NCI-H2227 (cell line): ENCODE data around the gene CAMTA2.
"Not testable (repeated sequence)": the region's sequence is repeated elsewhere in the genome, so short reads cannot be mapped to it uniquely, and the experiment has no call there.

ENCODE experiments used
- DNase-seq: peaks from one replicate; lab custom pipeline; 2025; ENCODE audit not compliant: unreplicated experiment; lab: John Stamatoyannopoulos, UW

CAMTA2 gene, protein sequence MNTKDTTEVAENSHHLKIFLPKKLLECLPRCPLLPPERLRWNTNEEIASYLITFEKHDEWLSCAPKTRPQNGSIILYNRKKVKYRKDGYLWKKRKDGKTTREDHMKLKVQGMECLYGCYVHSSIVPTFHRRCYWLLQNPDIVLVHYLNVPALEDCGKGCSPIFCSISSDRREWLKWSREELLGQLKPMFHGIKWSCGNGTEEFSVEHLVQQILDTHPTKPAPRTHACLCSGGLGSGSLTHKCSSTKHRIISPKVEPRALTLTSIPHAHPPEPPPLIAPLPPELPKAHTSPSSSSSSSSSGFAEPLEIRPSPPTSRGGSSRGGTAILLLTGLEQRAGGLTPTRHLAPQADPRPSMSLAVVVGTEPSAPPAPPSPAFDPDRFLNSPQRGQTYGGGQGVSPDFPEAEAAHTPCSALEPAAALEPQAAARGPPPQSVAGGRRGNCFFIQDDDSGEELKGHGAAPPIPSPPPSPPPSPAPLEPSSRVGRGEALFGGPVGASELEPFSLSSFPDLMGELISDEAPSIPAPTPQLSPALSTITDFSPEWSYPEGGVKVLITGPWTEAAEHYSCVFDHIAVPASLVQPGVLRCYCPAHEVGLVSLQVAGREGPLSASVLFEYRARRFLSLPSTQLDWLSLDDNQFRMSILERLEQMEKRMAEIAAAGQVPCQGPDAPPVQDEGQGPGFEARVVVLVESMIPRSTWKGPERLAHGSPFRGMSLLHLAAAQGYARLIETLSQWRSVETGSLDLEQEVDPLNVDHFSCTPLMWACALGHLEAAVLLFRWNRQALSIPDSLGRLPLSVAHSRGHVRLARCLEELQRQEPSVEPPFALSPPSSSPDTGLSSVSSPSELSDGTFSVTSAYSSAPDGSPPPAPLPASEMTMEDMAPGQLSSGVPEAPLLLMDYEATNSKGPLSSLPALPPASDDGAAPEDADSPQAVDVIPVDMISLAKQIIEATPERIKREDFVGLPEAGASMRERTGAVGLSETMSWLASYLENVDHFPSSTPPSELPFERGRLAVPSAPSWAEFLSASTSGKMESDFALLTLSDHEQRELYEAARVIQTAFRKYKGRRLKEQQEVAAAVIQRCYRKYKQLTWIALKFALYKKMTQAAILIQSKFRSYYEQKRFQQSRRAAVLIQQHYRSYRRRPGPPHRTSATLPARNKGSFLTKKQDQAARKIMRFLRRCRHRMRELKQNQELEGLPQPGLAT

DNA sequence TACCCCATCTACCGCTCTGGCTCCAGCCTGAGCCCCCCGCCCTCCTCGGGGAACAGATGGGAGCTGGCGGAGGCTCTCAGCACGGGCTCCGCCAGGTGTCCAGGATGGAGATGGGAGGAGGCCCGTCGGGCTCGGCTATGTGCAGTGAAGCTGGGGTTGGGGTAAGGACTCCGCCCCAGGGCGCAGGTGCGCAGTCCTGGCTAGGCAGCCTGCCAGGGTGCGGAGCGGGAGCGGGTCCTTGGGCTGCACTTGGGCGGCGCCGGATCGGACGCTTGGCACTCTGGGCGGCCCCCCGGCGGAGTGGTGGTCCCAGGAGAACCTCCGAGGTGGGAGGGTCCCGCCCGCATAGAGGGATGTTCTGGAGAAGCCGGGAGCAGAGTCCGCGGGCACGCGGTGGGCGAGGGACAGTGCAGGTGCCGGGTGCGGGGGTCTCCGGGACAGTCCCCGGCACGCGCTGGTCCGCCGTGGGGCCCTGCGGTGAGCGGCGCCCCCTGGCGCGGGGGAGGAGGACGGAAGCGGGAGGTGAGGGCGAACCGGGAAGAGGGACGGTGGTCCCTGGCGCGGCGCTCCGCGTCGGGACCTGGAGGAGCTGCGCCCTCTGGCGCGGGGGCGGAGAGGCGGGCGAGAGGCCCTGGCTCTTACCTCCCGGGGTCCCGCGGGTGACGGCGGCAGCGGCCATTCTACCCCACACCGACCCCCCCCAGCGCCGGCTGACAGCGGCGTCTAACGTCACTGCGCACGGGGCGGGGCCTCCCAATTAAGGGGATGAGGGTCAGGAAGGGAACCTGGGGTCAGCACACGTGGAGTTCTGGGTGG lies at the start of gene CAMTA2:
Gene CAMTA2, minus strand, starts transcription at position 725 of the 816 bp plus-strand sequence. CDS start 1,453 bp downstream, outside the sequence.
- DNase-seq: peak; percentile 72

DNA sequence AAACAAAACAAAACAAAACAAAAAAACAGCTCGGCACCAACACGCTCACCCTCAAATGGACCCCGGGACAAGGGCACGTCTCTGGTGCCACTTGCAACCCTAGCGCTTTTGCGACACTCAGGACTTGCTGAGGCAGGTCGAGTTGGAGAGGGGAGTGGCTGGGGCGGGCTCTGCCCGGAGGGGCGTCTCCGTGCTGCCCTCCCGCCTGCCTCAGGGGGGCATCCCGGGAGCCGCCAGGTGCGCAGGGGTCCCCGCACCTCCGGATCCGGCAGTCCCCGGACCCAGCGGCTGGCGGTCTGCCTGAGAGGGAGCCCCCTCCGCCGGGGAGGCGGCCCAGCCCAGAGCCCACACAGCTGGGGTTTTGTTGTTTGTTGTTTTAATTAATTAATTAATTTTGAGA lies 47.8 kb upstream of the CAMTA2 start, which contains the start of gene SLC52A1:
Gene SLC52A1, minus strand, starts transcription at position 112 of the 400 bp plus-strand sequence. CDS start 820 bp downstream, outside the sequence.
- DNase-seq: peak; percentile 12

DNA sequence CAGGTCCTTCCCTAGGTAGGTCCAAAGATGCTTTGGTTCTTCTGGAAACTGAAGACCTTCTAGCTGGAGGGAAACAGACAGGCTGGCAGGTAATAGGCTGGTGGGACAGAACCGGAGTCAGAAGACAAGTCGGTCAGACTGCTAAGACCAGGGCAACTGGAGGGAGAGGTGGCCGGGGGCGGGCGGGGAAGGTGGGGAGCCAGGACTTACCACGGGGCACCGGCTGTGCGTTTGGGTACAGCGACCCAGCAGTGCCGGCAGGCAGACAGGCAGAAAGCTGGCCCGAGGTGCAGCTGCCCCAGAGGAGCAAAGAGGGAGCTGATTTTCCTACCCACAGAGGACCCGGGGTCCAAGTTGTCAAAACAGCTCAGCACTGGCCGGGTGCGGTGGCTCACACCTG lies 47.2 kb upstream of the CAMTA2 start:
- DNase-seq: no peak

DNA sequence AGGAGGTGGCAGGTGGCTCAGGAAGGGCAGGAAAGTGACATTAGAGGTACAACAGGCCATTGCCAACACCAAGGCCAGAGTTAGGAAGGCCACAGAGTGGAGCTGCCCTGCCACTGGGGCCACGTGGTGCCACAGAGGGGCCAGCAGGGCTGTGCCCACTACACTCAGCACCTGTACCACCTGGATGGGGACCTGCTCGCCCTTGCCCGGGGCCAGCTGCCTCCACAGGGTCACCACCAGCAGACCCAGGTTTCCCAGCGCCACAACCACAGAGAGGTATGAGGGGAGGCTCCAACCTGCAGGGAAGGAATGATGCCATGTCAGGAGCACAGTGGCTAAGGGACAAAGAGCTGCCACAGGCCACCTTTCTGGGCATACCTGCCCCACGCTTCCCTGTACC lies 46.6 kb upstream of the CAMTA2 start:
- DNase-seq: no peak

DNA sequence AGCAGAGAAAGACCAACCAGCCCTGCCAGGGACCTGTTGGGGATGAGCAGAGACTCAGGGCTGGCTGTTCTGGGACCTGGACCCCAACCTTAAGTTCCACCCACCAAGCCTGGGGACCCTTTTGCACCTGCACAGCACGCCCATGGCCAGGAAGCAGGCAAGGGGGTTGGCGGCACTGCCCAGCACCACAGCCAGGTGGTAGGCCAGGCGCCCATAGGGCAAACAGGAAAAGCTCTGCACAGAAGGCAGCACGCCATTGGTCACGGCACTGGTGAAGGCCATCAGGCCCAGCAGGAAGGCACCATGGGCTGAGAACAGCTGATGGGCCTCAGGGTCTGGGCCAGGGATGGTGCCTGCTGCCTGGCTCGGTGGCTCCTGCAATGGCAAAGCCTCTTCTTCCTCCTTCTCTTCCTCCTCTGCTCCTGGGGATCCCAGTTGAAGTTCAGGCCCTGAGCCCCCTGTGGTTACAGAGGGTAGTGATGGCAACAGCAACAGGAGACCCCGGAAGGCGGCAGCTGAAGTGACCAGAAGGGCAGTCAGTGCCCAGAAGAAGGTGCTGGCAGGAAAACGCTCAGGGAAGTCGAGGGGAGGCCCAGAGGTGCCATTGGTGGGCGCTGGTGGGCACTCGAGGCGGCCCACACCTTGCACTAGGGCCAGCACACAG lies 46.0 kb upstream of the CAMTA2 start:
- DNase-seq: no peak

DNA sequence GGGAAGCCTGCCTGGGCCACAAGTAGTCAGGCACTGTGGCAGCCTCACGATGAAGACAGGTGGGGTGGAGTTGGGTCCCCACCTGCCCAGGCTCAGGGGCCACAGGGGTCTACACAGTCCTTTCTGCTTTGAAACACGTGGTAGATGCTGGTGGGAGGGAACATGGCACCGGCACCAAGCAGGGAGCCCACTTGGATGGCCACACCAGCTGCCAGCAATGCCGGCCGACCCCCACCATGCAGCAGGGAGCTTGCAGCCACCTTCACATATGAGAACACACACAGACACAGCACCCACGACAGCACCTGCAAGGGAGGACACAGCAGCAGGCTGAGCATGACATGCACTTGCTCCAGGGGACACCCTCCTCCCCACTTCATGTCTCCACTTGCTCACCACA lies 45.4 kb upstream of the CAMTA2 start:
- DNase-seq: no peak

DNA sequence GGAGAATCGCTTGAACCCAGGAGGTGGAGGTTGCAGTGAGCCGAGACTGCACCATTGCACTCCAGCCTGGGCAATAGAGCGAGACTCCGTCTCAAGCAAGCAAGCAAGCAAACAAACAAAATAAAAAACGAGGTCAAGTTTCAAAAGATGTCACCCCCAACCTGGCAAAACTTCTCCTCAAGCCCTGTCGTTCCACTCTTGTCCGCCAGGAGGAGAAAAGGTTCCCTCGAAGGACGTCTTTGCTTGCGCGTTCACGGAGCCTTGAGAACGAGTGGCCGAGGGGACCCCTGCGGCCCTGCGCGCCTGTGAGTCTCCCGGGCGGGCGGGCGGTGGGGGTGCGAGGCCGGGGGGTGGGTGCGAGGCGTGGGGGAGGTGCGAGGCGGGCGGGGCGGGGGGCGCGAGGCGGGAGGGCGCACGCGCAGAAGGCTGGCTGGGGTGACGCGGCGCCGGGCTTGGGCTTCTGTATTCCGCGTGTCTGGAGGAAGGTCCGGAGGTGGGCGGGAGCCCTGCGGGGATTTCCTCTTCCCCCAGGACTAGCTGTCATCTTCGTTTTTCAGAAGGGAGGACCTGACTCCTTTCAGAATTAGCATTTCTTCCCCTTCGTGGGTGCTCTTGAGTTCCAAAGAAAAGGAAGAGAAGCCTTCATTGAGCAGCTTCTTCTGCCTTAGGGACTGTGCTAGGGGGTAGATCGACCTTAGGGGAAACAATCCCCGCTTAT lies 44.0 kb upstream of the CAMTA2 start:
- peak; percentile 88 for DNase-seq

DNA sequence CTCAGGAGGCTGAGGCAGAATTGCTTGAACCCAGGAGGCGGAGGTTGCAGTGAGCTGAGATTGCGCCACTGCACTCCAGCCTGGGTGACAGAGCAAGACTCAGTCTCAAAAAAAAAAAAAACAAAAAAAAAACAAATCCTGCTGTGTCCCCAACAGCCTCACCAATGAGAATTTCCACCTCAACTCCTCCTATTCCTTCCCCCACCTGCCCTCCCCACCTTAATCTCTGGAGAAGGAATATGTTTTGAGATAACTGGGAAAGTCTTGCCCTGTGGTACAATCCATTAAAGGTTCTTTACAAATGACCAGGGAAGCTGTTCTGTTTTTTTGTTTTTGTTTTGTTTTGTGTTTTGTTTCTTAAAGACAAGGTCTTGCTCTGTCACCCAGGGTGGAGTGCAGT lies 42.7 kb upstream of the CAMTA2 start:
- DNase-seq: not testable (repeated sequence)

DNA sequence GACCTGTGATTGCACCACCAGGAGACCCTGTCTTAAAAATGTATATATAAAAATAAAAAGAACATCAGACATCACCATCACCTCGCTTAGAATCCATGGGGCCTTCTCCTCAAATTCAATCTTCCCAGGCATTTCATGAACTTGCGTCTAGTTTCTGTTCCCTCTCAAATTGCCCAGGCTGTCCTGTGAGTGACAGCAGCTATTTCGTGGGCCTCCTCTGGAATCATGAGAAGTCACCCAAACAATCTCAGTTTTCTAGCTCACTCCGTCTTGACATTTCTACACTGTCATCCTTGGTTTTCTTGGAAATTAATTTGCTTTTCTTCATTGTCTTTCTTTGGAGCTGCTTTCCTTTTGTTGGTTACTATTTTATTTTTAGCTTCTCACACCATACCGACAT lies 40.4 kb upstream of the CAMTA2 start:
- no peak for DNase-seq

DNA sequence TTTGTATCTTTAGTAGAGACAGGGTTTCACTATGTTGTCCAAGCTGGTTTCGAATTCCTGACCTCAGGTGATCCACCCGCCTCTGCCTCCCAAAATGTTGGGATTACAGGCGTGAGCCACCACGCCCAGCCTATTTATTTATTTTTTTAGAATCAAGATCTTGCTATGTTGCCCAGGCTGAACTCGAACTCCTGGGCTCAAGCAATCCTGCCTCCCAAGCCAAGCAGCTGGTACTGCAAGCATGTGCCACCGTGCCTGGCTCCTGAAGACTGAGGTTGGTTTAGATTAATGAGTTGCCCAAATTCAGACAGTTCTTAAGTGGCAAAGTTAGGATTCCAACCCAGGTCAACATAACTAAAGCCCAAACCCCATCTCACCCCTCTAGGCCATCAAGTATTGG lies 39.8 kb upstream of the CAMTA2 start:
- DNase-seq: no peak

DNA sequence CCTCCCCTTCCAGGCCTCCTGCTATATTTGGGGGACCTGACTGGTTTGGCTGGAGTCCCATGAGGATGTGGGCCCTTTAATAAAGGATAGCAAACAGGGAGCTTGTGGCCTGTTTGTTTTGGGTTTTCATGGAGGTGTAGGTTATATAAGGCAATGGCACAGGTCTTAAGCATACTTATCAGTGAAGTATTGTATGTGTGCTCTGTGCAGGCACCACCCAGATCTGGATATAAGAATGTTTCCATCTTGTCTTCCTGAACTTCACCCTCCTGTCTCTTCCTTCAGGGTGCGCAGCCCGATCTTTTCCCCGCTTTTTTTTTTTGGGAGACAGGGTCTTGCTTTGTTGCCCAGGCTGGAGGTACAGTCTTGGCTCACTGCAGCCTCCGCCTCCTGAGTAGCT lies 37.1 kb upstream of the CAMTA2 start:
- no peak for DNase-seq

DNA sequence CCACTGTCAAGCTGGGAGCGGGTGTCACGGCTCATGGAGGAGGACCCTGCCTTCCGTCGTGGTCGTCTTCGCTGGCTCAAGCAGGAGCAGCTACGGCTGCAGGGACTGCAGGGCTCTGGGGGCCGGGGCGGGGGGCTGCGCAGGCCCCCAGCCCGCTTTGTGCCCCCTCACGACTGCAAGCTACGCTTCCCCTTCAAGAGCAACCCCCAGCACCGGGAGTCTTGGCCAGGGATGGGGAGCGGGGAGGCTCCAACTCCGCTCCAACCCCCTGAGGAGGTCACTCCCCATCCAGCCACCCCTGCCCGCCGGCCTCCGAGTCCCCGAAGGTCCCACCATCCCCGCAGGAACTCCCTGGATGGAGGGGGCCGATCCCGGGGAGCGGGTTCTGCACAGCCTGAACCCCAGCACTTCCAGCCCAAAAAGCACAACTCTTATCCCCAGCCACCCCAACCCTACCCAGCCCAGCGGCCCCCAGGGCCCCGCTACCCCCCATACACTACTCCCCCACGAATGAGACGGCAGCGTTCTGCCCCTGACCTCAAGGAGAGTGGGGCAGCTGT lies 36.2 kb upstream of the CAMTA2 start:
- DNase-seq: no peak

DNA sequence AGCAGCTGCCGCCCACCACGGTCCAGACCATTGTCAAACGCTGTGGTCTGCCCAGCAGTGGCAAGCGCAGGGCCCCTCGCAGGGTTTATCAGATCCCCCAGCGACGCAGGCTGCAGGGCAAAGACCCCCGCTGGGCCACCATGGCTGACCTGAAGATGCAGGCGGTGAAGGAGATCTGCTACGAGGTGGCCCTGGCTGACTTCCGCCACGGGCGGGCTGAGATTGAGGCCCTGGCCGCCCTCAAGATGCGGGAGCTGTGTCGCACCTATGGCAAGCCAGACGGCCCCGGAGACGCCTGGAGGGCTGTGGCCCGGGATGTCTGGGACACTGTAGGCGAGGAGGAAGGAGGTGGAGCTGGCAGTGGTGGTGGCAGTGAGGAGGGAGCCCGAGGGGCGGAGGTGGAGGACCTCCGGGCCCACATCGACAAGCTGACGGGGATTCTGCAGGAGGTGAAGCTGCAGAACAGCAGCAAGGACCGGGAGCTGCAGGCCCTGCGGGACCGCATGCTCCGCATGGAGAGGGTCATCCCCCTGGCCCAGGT lies 34.8 kb upstream of the CAMTA2 start:
- DNase-seq: no peak

DNA sequence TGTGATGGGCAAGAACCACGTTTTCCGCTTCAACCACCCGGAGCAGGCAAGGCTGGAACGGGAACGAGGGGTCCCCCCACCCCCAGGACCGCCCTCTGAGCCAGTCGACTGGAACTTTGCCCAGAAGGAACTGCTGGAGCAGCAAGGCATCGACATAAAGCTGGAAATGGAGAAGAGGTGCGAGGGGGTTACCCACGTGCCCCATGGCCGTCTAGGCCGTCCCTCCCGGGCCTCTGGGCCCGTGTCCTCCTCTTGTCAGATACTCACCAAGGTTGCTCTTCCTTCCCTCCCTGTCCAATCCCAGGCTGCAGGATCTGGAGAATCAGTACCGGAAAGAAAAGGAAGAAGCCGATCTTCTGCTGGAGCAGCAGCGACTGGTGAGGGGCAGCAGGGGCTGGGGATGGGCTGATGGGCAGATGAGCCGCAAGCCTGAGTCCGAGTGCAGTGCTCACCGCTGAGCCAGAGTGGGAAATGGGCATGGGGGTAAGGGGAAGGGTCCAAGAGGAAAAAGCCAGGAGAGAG lies 33.1 kb upstream of the CAMTA2 start:
- no peak for DNase-seq

DNA sequence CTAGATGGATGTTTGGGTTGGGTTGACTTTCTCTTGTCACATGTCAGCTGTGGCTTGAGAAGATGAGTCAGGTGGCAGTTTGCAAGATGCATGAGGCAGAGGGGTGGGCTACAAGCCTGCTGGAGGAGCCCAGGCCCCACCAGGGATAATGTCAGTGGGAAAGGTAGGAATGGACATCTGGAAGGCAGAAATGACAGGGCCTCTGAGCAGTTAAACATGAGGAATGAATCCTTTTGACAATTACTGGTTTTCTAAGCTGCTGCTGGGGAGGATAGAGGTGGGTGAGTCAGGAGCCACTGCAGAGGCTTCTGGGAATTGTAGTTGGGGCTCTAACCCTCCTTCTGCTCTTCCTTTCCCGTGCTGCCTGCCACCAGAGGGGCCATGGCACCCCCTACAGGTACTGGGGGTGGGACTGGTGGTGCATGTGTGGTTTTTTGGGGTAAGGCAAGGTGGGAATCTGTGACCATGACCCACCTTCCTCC lies 32.0 kb upstream of the CAMTA2 start:
- no peak for DNase-seq

DNA sequence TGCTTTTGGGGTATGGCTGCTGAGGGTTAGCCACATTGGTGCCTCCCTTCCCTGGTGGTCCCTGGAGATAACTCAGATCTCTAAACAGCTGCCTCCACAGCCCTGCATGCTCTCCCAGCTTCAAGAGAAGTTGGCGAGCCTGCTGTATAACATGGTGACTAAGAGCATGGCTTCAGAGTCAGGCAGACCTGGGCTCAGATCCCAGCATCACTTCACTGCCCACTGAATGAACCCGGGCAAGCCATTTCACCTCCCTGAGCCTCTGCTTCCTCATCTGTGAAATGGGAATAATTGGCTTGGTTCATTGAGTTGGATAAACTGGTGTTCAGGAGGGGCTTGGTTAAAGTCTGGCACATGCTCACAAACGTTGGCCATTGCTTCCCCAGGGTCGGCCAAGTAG lies 26.9 kb upstream of the CAMTA2 start:
- no peak for DNase-seq

DNA sequence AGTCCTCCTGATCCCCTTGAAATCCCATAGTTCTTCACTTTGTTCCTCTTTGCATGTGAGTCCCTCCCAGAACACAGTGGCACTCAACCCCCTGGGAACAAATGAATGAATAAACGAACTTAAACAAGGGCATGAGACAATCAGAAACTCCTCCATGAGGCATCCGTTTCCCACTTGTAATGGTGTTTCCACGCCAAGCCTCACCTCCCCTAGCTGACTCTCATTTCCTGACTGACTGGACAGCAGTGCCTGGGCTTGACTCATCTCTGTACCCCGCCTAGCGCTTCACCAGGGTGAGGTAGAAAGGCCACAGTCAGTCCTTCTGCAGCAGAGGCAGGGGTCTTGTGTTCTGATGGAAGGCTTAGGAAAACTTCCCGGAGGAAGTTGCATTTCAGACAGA lies 24.5 kb upstream of the CAMTA2 start:
- no peak for DNase-seq

DNA sequence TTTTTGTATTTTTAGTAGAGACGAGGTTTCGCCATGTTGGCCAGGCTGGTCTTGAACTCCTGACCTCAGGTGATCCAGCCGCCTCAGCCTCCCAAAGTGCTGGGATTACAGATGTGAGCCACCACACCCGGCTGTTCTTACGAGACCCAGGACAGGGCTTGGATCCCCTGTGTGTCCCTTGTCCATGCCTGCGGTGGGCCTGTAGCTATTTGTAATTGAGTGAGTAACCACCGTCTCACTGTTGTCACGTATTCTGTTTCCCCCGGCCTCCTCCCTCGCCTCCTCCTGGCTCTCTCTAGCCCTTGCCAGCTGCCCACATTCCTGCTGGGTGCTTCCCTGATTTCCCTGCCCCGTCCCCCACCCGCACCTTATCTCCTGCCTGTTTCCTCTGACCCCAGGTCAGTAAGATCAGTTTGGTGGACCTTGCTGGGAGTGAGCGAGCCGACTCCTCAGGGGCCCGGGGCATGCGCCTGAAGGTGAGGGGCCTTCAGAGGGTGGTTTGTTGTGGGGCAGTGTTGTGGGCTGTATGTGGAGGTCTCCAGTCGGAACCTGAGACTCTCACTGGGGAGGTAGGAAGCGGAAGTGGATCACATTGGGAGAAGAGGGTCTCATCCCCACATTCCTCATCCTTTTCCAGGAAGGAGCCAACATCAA lies 15.9 kb upstream of the CAMTA2 start:
- no peak for DNase-seq
